Activated CD8-positive, alpha-beta memory T cell treated with anti-CD3 and anti-CD28 coated beads, Interleukin-2, amount 50 U/mL, for 24 hours (primary cell): Measurements from ENCODE around the gene KCNJ5.

Source experiments
- DNase-seq: peaks from one replicate; pipeline ENCODE4 v3.0.0-alpha.2; 2020; ENCODE audit errors: extremely low read depth

Gene KCNJ5

GRCh38 chr11:128933481-128934178 is 42.5 kb downstream of the KCNJ5 start:
- DNase-seq: no peak

GRCh38 chr11:128934351-128934750 is 43.2 kb downstream of the KCNJ5 start:
- DNase-seq: no peak

DNA sequence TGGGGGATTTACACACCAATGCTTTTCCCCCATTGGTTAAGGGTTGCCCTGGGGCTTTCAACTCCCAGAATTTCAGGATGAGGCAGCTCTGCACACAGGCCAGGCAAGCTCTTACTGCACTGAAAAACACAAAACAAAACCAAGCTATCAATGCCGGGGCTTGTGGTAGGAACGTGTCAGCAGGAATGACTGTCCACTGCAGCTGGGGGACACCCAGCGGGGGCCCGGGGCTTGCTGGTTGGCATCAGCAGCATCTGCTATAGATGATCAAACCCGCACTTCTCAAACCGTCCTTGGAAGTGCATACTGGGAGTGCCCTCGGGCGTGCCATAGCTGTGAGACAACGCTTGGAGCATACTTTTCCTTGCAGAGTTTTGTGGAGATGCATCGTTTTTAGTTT is 43.8 kb downstream of the KCNJ5 start:
- DNase-seq: no peak

DNA sequence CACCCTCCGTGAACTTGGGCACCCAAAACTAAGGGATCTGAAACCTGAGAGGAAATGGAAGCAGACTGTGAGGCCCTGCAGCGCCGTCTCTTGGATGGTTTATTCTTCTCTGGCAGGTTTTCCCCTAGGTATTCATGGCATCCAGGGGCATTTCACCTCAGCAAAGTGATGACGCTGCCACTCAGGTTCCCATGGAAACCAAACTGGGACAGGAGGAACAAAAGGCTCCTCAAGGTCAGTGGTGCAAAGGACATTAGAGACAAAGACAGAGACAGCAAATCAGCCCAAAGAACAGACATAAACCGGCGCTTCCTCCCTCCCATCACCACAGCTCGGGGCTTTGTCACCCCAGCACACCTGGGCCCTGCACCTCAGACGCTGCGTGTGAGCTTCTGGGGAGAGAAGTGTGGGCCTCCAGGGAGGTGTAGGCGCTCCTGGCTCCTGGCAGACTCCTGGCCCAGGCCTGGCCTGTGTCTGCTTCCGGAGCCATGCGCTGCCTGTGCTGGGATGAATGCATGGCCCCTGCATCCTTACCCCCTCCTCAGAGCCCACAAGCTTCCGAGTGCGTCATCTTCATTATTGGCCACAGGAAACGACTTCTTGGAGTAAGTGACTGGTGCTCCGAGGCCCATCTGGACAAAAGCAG is 45.6 kb downstream of the KCNJ5 start:
- no peak for DNase-seq

GRCh38 chr11:128937480-128937879 is 46.3 kb downstream of the KCNJ5 start:
- DNase-seq: no peak

DNA sequence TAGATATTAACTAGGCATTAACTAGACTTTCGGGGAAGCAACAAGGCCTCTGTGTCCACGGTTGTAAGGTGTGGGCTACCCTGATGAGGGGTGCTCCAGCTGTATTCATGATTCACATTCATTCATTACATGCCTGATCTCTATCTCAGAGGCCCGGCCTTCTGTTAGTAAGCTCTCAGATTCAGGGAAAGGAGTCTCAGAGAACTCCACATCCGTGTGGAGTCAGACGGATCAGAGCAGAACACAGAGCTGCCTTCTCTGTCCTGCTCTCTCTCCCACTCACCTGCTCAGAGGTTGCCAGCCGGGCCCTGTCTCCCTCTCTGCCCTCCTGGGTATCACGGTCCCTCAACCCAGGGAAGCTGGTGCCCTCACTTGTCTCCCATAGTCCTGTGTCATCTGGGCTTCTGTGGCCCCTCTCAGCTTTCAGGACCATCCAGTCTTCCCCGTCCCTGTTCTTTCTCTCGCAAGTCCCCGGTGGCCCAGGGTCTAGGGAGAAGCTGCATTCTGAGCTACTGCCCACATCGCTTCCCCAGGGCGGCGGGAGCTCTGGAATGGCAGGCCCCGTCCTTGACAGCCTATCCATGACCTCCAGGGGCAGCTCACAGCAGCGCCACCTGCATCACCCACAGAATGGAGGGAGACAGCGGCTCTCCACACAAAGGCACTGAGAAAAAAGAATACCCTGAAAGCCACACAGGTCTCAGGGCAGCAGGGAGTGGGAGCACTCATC is 47.2 kb downstream of the KCNJ5 start:
- no peak for DNase-seq

GRCh38 chr11:128939591-128939990 is 48.4 kb downstream of the KCNJ5 start:
- DNase-seq: no peak

DNA sequence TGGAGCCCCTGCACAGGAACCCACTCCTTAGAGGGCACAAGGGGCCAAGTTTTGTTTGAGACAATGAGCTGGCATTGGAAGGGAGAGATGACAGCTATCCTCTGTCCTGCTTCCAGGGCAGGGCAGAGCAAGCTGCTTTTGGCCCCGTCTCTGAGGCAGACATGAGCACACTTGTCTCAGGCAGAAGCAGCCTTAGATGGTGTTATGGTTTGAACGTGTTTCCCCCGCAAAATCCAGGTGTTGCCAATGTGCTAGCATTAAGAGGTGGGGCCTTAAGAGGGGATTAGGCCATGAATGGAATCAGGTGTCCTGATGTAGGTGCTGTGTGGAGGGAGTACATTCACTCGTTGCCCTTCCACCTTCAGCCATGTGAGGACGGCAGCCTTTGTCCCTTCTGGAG is 49.0 kb downstream of the KCNJ5 start:
- no peak for DNase-seq

- no peak for DNase-seq
Measured at GRCh38 chr11:128940603-128941002, 49.4 kb downstream of the KCNJ5 start.

DNA sequence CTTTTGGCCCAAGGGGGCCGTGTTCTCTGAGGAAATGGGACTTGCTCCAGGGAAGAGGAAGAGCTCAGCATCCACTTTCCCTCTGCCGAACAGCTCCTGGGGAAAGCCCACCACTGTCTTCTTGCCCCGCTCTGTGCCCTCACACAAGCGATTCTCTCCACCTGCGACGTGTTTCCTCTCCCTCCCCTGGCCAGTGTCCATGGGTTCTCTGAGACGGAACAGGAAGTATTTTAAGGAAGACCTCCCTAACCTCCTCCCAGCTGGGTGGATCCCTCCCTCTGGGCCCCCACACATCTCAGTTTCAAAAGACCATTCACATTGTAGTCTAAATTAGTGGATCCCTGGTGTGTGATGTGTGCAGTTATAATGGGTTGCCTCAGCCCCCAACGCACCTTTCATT is 50.0 kb downstream of the KCNJ5 start:
- DNase-seq: no peak

DNA sequence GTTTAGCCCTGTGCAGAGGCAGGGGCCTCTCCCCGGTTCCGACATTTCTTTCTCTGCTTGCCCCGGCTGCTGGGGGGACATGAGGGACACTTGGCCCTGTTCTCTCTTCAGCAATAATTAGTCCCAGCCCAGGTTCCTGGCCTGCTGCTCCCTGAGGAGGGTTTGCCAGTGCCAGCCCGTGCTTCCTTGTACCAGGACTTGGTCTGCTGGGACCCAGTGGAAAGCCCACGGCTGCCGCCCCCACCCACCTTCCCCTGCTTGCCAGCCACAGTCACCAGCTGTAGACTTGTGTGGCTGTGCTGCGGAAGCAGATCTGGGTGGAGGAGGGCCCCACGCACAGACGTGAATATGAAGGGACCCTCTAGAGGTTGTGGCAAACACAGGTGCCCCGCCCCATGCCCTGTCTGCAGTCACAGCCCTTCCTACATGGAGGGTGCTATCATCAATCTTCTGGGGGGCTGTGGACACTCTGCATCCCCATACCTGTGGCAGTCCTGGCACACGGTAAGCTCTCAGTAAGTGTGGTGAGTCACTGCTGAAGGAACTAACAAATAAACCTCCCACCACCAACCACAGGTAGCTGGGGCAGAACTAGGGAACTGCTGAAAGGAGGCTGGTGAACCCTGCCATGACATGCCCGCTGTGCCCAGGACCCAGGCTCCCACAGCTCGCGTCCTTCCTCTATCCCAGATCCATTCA is 50.6 kb downstream of the KCNJ5 start:
- DNase-seq: no peak

GRCh38 chr11:128942272-128942612 is 51.1 kb downstream of the KCNJ5 start:
- DNase-seq: no peak

DNA sequence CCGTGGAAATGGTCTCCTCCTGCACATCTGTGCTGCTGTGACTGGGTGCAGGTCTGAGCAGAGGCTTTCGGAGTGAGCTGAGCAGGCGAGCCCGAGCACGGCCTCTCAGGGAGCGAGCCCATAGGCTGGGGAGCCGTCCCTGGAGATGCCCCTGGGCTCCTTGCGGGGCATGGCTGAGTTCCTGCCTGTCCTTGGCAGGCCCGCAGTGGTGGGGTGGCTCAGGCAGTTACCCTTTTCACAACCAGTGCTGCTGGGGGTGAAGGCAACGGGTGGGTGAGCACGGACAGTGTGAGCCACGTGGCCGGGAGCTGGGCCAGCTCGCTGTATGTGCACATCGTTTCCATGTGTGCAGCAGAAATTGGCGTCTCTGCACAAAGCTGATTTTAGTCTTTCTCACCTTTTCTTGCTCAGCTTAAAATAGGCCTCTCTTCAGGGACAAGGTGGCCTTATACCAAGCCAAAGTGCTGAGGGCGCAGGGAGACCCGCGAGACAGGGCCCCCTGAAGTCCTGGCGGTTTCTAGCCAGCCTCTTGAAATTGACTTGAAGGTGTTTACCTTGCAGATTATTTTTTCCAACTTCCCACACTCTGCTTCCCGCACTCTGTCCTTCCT is 51.8 kb downstream of the KCNJ5 start, which contains the start of gene TP53AIP1:
TSS of gene TP53AIP1 (minus strand) at position 55 of the 611 bp plus-strand sequence. CDS start 5,053 bp downstream, outside the sequence.
- DNase-seq: no peak

DNA sequence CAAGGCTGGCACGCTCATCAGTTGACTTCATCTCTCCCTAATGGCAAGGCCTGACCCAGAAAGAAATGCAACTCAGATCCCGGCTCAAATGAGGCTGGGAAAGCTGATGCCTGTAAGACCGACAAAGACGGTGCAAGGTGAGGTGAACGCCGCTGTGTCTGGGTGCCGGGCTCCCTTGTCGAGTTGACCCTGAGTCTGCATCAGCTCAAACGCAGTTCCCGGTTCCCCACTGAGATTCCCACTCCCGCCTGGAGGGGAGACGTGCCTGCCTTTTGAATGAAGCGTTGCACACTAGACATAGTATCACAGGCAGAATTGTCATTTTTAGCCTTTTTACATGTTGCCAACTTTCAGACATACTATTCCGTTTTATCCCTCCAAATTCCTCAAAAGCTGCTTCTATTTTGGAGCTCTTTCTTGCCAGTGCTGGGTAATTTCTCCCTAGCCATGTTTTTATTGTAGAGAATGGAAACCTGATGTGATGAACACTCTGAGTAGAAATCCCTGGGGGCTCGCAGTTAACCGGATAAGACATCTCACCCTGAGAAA is 52.3 kb downstream of the KCNJ5 start:
- no peak for DNase-seq

GRCh38 chr11:128946648-128947047 is 55.5 kb downstream of the KCNJ5 start:
- DNase-seq: no peak

DNA sequence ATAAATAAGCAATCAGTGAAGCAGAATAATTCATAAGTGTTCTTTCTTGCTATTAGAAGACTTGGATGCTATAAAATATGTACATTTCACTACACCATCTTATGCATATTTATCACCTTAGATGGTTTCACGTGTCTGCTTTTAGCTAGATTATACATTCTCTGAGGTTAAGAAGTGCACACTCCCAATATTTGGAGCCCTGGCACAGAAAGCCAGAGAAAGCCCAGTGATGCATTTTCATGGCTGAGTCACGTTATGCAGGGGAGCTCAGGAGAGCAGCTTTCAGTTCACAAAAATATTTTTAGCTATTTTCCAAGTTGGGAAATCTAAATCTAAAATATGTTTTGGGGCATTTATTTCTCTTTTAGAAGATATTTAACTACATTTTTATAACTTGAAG is 56.6 kb downstream of the KCNJ5 start:
- DNase-seq: no peak

GRCh38 chr11:128948583-128948982 is 57.4 kb downstream of the KCNJ5 start:
- DNase-seq: no peak

DNA sequence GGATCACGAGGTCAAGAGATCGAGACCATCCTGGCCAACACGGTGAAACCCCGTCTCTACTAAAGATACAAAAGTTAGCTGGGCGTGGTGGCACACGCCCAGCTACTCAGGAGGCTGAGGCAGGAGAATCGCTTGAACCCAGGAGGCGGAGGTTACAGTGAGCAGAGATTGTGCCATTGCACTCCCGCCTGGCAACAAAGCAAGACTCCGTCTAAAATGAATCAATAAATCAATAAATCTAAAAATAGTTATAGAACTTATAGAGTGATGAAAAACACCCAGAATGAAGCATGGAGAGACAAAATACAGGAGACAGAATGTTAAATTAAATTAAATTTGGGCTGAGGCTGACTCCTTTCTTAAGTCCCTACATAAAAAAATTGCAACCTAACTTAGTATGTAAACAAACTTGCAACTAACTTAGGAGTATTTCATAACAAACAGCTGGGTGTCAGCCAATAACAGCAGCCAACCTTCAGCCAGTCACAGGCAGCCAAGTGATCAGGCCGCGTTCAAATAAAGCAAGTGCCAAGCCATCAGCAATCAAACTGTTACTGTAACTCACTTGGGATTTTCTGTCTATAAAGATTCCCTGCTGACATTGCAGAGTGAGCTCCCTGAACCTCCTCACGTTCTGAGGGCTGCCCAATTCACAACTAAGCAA is 58.8 kb downstream of the KCNJ5 start:
- DNase-seq: no peak

DNA sequence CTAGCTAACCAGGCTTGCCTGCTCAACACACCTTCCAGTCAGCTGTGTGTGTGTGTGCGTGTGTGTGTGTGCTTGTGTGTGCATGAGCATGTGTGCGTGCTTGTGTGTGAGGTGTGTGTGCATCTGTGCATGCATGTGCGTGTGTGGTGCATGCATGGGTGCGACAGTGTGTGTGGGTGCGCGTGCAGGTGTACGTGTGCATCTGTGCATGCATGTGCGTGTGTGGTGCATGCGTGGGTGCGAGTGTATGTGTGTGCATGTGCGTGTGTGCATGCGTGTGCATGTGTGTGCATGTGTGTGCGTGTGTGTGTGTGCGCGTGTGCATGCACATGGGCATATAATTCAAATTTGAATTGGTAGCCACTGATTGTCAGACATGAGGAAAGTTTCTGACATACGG is 62.0 kb downstream of the KCNJ5 start:
- no peak for DNase-seq

- DNase-seq: no peak
Measured at GRCh38 chr11:128955636-128956035, 64.5 kb downstream of the KCNJ5 start.
